Fibroblast of skin of left quadriceps (primary cell): ENCODE measurements around the gene MRPL49.
A peak's percentile ranks its signal among the peaks of the same experiment; 100 is the strongest.
"Not testable (repeated sequence)": the region's sequence is repeated elsewhere in the genome, so short reads cannot be mapped to it uniquely, and the experiment has no call there.

Experiments
- DNase-seq, 2 experiments: peaks; one replicate each; pipeline ENCODE4 v3.0.0-alpha.2; 2013; ENCODE audit warnings: low read depth in 2 of 2

MRPL49 gene

DNA sequence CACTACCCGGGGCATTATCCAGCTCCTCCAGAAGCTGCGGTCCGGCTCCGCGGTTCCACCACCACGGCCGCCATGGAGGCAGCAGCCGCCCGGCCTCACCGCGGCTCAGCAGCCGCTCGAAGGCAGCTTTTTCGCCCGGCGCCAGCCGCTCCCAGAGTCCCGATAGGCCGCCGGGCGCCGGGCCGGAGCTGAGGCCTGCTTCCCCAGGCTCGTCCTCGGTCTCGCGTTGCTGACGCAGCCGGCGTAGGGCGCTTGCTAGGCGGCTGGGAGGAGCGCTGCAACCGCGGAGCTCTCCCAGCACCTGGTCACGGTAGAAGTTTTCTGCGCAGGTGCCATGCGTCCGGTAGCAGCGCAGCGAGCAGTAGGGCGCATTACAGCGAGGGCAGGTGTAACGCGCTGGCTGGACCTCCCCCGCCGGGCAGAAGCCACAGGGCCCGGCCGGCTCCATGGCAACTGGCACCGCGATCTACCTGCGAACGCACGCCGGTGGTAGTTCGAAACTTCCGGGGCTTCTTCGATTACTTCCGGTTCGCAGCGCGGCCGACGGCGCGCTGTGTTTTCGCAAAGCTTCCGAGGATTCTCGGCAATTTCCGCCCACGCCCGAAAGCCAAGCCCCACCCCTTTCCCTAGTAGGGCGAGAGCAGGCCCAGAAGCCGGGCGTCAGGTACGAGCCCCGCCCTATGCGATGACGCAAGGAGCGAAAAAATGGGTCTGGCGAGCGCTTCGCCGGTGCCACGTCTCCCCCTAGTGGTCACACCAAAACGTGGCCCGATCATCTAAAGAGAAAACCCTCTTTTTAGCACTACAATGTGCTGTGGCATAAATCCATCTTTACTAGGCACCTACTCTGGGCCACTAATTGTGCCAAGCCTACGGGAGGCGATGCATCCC, 4.7 kb upstream of the MRPL49 start, which contains the start of gene ZNHIT2:
TSS of gene ZNHIT2 (minus strand) at position 496 of the 891 bp plus-strand sequence. CDS start at position 448, 48 bp downstream.
- peak; percentile 97 for DNase-seq

DNA sequence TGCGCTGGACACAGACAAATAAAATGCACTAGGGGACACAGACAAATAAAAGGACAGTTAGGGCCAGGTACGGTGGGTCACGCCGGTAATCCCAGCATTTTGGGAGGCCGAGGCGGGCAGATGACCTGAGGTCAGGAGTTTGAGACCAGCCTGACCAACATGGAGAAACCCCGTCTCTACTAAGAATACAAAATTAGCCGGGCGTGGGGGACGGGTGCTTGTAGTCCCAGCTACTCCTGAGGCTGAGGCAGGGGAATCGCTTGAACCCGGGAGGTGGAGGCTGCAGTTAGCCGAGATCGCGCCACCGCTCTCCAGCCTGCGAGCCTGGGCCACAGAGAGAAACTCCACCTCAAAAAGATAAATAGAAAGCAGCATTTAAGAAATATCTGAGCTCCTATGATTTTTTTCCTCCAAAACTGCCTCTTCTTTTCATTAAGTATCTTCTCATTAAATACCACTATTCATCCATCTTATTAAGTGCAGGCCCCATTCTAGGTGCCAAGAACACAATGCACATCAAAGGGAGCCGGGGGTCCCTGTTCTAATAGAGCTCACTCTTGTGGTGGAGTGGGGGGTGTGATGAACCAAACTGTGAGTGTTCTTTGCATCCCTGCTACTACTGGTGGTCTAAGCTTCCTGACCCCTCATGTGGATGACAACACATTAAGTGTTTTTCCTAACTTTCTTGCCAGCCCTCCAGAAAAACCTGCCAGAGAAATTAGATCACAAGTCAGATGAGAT, 3.9 kb upstream of the MRPL49 start:
- DNase-seq, result no peak

DNA sequence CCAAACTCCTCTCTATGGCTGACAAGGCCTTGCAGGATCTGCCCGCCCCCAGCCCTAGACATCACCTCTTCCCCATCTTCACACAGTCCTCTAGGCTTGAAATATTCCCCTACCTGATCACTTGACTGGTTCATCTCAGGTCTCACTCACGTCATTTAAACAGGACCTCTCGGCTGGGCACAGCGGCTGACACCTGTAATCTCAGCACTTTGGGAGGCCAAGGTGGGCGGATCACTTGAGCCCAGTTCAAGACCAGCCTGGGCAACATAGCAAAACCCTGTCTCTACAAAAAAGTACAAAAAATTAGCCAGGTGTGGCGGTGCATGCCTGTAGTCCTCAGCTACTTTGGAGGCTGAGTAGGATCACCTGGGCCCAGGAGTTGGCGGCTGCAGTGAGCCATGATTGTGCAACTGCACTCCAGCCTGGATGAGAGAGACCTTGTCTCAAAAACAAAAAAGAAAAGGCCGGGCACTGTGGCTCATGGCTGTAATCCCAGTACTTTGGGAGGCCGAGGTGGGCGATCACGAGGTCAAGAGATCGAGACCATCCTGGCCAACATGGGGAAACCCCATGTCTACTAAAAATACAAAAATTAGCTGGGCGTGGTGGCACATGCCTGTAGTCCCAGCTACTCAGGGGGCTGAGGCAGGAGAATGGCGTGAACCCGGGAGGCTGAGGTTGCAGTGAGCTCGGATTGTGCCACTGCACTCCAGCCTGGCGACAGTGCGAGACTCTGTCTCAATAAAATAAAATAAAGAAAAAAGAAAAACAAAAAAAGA, 3.0 kb upstream of the MRPL49 start:
- not testable (repeated sequence) for DNase-seq

DNA sequence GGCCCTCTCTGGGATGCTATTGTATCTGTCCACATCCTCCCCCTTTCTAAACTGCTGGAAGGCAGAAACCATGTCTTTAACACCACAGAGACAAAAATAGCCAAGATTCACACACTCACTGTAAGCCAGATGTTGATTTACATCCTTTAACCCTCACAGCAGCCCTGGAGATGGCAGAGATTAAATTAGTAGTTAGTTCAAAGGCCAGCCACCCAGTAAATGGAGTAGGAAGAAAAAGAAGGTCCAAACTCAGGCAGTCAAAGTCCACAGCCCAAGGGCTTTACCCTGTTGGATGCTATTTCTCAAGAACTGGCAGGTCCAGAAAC, 2.5 kb upstream of the MRPL49 start:
- no peak for DNase-seq

DNA sequence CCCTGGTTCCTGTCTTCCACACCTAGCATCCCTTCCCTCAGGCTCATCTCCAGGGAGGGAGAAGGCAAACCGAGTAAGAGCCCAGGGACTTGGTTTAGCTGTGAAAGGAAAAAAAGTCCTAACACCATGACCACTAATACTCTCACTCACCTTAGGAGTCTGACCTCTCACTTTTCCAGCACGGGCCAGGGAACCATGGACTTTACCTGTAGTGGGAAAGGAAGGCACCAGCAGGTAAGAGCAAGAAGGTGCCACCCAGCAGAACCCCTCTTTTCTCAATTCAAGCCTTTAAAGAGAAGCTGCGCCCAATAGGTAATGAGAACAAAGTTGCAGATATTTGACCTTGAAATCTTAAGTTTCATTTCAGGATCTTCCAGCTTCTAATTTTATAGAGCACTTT, 1.3 kb upstream of the MRPL49 start:
- no peak for DNase-seq

DNA sequence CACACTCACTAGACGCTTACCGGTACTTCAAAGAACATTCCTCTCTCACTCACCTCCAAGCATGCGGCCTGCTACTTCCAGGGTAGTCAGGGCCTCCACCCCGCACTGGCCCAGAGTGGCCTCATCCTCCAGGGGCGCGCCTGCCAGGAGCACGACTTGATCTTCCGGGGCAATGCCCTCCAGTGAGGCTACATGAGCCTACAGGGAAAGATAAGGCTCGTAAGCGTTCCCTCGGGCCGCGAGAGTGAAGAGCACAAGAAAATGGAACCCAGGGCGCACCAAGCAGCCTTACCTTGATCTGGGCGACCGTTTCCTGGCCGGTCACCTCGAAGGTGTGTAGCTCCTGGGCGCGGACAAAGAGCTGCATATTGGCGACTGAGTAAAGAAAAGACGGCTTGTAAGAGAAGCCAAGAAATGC, 665 bp upstream of the MRPL49 start:
- DNase-seq, result no peak

DNA sequence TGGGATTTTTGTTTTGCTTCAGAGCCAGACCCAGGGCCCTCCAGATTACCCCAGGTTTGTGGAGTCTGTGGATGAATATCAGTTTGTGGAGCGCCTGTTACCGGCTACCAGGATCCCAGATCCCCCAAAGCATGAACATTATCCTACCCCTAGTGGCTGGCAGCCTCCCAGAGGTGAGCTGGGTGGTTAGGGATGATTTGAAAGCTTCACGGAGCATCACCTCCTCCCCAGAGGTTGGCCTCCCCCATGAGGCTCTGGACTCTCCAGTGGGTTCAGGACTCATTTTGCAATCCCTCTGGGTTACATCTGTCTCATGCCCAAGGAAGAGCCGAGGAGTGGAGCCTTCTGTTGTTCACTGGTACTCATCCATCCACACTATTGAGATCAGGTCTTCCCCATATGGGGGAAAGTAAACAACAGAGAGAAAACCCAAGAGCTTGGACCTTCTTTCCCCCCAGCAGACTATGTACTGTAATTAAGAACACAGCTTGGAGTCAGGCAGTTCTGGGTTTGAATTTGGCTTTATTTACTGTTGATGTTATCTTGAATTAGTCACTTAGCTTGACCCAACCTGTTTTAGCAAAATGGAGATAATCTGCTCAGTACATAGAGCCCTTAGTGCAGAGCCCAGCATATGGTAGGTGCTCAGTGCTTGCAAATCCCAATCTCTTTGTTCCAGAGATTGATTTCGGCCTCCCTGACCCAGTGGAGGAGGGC, 2.5 kb downstream of the MRPL49 start:
- no peak for DNase-seq

DNA sequence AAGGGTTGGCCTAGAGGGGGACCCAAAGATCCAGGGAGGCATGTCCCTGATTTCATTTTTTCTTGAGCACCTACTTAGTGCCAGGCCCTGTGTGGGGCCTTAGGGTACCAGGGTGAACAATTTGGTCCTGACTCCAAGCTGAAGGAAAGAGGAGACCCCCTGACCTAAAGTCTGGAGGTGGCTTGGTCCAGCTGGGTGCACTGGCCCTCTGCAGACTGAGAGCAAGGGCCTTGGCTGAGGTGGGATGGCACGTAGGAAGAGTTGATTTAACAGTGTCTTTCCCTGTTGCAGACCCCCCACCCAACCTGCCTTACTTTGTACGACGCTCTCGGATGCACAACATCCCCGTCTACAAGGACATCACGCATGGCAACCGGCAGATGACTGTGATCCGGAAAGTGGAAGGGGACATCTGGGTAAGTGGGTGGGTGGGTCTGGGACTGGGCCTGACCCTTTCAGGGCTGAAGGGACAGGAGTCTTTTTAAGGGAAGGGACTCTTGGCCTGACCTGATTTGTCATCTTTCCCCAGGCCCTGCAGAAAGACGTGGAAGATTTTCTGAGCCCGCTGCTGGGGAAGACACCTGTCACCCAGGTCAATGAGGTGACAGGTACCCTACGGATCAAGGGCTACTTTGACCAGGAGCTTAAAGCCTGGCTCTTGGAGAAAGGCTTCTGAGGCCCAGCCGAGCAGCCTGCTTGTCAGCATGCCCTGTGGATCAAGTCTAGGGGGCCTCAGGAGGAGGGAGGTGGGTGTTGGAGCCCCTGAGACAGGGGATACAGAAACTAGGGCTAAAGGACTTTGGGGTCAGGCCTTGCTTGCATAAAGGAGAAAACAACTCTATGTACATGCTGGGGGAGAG, 3.3 kb downstream of the MRPL49 start:
- DNase-seq, result no peak

GRCh38 chr11:65126624-65127274, 4.6 kb downstream of the MRPL49 start:
- no peak for DNase-seq

DNA sequence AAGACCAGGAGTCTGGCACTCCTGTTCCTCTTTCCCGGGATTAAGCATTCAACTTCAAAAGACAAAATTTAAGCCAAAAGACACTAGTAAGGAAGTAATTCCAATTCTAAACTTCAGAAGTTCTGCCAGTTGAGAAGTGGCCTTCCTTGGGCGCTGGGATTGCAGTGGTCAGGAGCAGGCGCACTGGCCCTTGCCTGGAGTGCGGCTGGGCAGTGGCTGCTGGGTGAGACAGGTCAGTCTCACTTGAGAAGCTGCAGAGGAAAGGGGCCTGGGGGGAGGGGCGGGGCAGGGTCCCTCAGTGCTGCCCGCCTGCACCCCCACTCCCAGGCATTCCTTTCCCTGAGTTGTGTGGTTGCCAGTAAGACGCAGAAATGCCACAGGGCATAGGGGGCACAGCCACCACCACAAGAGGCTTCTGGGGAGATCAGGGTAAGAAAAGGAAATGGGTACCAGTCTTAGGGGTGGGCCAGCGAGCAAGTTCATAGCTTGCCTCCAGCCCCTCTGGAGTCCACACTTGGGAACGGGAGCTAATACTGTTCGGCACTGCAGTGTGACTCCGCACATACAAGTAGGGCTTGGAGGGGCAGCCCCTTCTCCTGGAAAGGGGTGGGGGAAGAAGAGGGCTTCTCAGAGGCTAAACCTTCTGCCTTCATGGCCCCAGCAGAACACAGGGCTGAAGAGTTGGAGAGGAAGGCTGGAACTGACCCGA, 5.5 kb downstream of the MRPL49 start:
- DNase-seq, result no peak

- no peak for DNase-seq
Observed at GRCh38 chr11:65128182-65129145, 6.3 kb downstream of the MRPL49 start.

- no peak for DNase-seq
Observed at GRCh38 chr11:65129649-65130441, 7.7 kb downstream of the MRPL49 start.

GRCh38 chr11:65130631-65131416, 8.7 kb downstream of the MRPL49 start:
- no peak for DNase-seq

- DNase-seq, result no peak
Observed at GRCh38 chr11:65131417-65131776, 9.3 kb downstream of the MRPL49 start.

DNA sequence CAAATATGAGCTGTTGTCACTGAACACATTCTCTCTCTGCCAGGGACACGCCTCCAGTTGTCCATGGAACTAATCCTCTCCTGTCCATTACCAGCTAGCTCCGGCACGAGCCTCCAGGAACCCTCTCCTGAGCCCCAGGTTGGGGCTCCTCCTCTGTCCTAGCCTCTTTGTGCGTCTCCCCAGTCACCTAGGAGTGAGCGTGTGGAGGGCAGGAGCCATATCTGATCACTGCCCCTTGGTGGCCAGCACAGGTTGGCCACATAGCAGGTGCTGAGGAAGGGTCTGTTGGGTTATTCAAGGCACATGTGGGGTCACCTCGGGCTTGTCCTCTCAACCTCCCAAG, 9.7 kb downstream of the MRPL49 start:
- DNase-seq, result no peak

GRCh38 chr11:65132238-65132987, 10.3 kb downstream of the MRPL49 start:
- no peak for DNase-seq
